ENCODE data around the gene TBC1D26.
"Not testable (repeated sequence)": the region's sequence is repeated elsewhere in the genome, so short reads cannot be mapped to it uniquely, and the experiment has no call there.

Gene TBC1D26

GRCh38 chr17:15731900-15732299 is at the start of gene TBC1D26:
TSS of gene TBC1D26 (plus strand) at chr17:15732283. CDS start at chr17:15735349, 3,066 bp downstream.
- DNase-seq (ENCODE audit: low read depth), result not testable (repeated sequence)

- not testable (repeated sequence) for DNase-seq (ENCODE audit: low read depth)
These were observed 48.9 kb upstream of the TBC1D26 start for GRCh38 chr17:15683135-15683534.

- DNase-seq (ENCODE audit: low read depth), result peak; percentile 68
These were observed 48.1 kb upstream of the TBC1D26 start, which contains the start of gene TRIM16 for GRCh38 chr17:15683824-15684478. TSS of gene TRIM16 (minus strand) at chr17:15684311. CDS start at chr17:15651609, 32,702 bp downstream.

- DNase-seq (ENCODE audit: low read depth), result not testable (repeated sequence)
These were observed 44.6 kb upstream of the TBC1D26 start for GRCh38 chr17:15687494-15687893.

GRCh38 chr17:15698967-15699366 is 33.1 kb upstream of the TBC1D26 start:
- DNase-seq (ENCODE audit: low read depth), result not testable (repeated sequence)

- peak; percentile 97 for DNase-seq (ENCODE audit: low read depth)
These were observed 32.6 kb upstream of the TBC1D26 start, which contains the start of gene ZNF286A for GRCh38 chr17:15699413-15699924. TSS of gene ZNF286A (plus strand) at chr17:15699752. CDS start at chr17:15700330, 578 bp downstream.

GRCh38 chr17:15699937-15700336 is 32.1 kb upstream of the TBC1D26 start:
- not testable (repeated sequence) for DNase-seq (ENCODE audit: low read depth)

- DNase-seq (ENCODE audit: low read depth), result not testable (repeated sequence)
These were observed 27.8 kb upstream of the TBC1D26 start for GRCh38 chr17:15704239-15704638.

GRCh38 chr17:15704813-15705212 is 27.3 kb upstream of the TBC1D26 start:
- not testable (repeated sequence) for DNase-seq (ENCODE audit: low read depth)

GRCh38 chr17:15708879-15709278 is 23.2 kb upstream of the TBC1D26 start:
- DNase-seq (ENCODE audit: low read depth), result not testable (repeated sequence)

GRCh38 chr17:15716601-15717563 is 15.2 kb upstream of the TBC1D26 start:
- not testable (repeated sequence) for DNase-seq (ENCODE audit: low read depth)

GRCh38 chr17:15730535-15730934 is 1.5 kb upstream of the TBC1D26 start:
- not testable (repeated sequence) for DNase-seq (ENCODE audit: low read depth)

- DNase-seq (ENCODE audit: low read depth), result not testable (repeated sequence)
These were observed 1.2 kb downstream of the TBC1D26 start for GRCh38 chr17:15733174-15733789.

GRCh38 chr17:15736578-15736977 is 4.5 kb downstream of the TBC1D26 start:
- DNase-seq (ENCODE audit: low read depth), result not testable (repeated sequence)

GRCh38 chr17:15738066-15738465 is 6.0 kb downstream of the TBC1D26 start:
- no peak for DNase-seq (ENCODE audit: low read depth)

GRCh38 chr17:15739259-15739658 is 7.2 kb downstream of the TBC1D26 start:
- DNase-seq (ENCODE audit: low read depth), result not testable (repeated sequence)

- DNase-seq (ENCODE audit: low read depth), result not testable (repeated sequence)
These were observed 8.0 kb downstream of the TBC1D26 start for GRCh38 chr17:15740041-15740440.

- no peak for DNase-seq (ENCODE audit: low read depth)
These were observed 8.6 kb downstream of the TBC1D26 start for GRCh38 chr17:15740570-15741120.

GRCh38 chr17:15741624-15742023 is 9.5 kb downstream of the TBC1D26 start:
- no peak for DNase-seq (ENCODE audit: low read depth)

- DNase-seq (ENCODE audit: low read depth), result no peak
These were observed 10.1 kb downstream of the TBC1D26 start for GRCh38 chr17:15742051-15742795.

GRCh38 chr17:15742921-15743320 is 10.8 kb downstream of the TBC1D26 start:
- no peak for DNase-seq (ENCODE audit: low read depth)
